Gastrocnemius medialis (tissue), 4 donors: ENCODE data around the gene CAPSL.

Experiments
- CTCF ChIP-seq, 5 experiments: fragments of 450-650 bp in 3 of 5; fragments of 200-600 bp in 2 of 5; sonication (generic) in 2 of 5; IDR thresholded peaks in 4 of 5; conservative IDR thresholded peaks in 1 of 5; 1 replicate in 4 of 5; 2 replicates in 1 of 5; pipeline ENCODE4 v1.5.1; 2016 to 2019; ENCODE audit warnings: antibody characterized with exemption in 5 of 5, mild to moderate bottlenecking in 3 of 5, moderate library complexity in 3 of 5
- POLR2A ChIP-seq, 2 donors: fragments of 450-650 bp; IDR thresholded peaks; one replicate each; pipeline ENCODE4 v1.6.1; 2017; ENCODE audit warnings: antibody characterized with exemption in 2 of 2, mild to moderate bottlenecking in 2 of 2, moderate library complexity in 2 of 2

- TF ChIP-seq CTCF (IDR thresholded peaks at IDR 0.05 in 4 of 5, conservative IDR thresholded peaks at IDR 0.05 in 1 of 5) (no peak), POLR2A (IDR thresholded peaks at IDR 0.05) (no peak)
Observed at GRCh38 chr5:35860686-35861085, 77.7 kb downstream of the CAPSL start.
